ENCODE results near the gene CRCP.

- TF ChIP-seq POLR2A (IDR thresholded peaks at IDR 0.05) (no peak), CTCF (IDR thresholded peaks at IDR 0.05) (no peak)
Observed at GRCh38 chr7:66198956-66199355, 84.3 kb downstream of the CRCP start.
